SH-SY5Y (cell line): ENCODE measurements around the gene AIRE.

Experiments
- GATA2 ChIP-seq: IDR thresholded peaks from 2 replicates; pipeline ENCODE4 v1.6.1; 2011; ENCODE audit warnings: mild to moderate bottlenecking, low read depth, low read length
- GATA3 ChIP-seq: IDR thresholded peaks from 2 replicates; pipeline ENCODE4 v1.6.1; 2011; ENCODE audit warnings: low read depth, mild to moderate bottlenecking, low read length, moderate library complexity

The AIRE gene

GRCh38 chr21:44310628-44311507 is 25.2 kb downstream of the AIRE start:
- TF ChIP-seq GATA2 (no peak), GATA3 (no peak)

- TF ChIP-seq GATA3 (no peak), GATA2 (no peak)
These were observed 26.4 kb downstream of the AIRE start for GRCh38 chr21:44312089-44312488.

GRCh38 chr21:44312716-44313115 is 27.0 kb downstream of the AIRE start:
- no peak for TF ChIP-seq GATA2
- TF ChIP-seq GATA3, result no peak

- no peak for TF ChIP-seq GATA3
- no peak for TF ChIP-seq GATA2
These were observed 27.8 kb downstream of the AIRE start for GRCh38 chr21:44313451-44313850.

GRCh38 chr21:44314128-44314527 is 28.5 kb downstream of the AIRE start:
- TF ChIP-seq GATA2 (no peak), GATA3 (no peak)

GRCh38 chr21:44314561-44314960 is 28.9 kb downstream of the AIRE start:
- TF ChIP-seq GATA2 (no peak), GATA3 (no peak)

- TF ChIP-seq GATA3, result no peak
These were observed 30.1 kb downstream of the AIRE start for GRCh38 chr21:44315691-44316203.

- no peak for TF ChIP-seq GATA3
- TF ChIP-seq GATA2, result no peak
These were observed 30.7 kb downstream of the AIRE start for GRCh38 chr21:44316277-44316900.

- no peak for TF ChIP-seq GATA2
- no peak for TF ChIP-seq GATA3
These were observed 31.6 kb downstream of the AIRE start for GRCh38 chr21:44317241-44317782.

- no peak for TF ChIP-seq GATA2
These were observed 32.2 kb downstream of the AIRE start for GRCh38 chr21:44317871-44318270.

- TF ChIP-seq GATA3 (no peak), GATA2 (no peak)
These were observed 33.0 kb downstream of the AIRE start for GRCh38 chr21:44318489-44319285.

GRCh38 chr21:44319407-44320065 is 33.9 kb downstream of the AIRE start:
- no peak for TF ChIP-seq GATA3
- TF ChIP-seq GATA2, result no peak

- TF ChIP-seq GATA3 (no peak), GATA2 (no peak)
These were observed 35.2 kb downstream of the AIRE start for GRCh38 chr21:44320847-44321246.
